NCI-H446 (cell line): Measurements from ENCODE around the gene N4BP2.

Experiments
- DNase-seq, 2 experiments: peaks; one replicate each; lab custom pipeline; 2025; lab: John Stamatoyannopoulos, UW

N4BP2 gene

DNA sequence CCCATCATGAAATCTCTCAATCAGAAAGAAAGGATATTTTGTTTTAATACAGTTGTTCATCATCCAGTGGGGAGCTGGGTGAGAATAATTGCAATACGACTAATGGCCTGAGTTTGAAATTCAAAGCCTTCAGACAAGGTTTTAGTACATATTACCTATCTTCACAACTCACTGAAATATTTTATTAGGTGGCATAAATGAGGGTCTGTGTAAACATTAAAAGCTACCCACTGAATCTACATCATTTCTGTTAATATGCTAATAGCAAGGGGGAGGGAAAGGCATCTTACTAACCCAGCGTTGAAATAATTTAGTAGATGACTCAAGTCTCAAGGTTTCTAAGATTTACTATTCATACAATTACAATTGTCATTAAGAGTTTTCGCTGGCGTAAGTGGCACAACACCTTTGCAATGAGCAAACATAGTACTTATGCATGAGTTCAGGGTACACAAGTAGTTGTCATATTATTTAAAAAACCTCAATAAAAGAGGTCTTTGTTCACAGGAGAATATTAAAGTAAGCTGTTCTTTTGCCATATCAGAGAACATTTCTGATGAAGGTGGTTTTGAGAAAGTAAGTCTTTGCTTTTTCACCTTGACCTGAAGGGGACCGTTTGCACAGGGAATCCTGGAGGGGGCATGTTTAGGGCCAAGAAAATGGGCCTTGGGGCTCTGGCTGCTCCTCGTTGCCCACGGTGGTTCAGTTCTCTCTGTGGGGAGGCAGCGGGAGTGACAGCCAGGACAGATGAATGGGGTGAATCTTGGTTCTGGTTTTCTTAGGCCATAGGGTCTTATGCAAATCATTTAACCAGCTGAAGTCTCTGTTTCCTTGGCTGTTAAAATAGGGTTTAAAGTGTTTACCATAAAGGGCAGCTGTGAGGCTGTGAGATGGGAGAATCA lies 135.7 kb downstream of the N4BP2 start:
- no peak for DNase-seq

- DNase-seq, result no peak
Observed at GRCh38 chr4:40193016-40193571, 136.4 kb downstream of the N4BP2 start.

GRCh38 chr4:40193578-40193977 lies 136.9 kb downstream of the N4BP2 start:
- DNase-seq, result no peak

DNA sequence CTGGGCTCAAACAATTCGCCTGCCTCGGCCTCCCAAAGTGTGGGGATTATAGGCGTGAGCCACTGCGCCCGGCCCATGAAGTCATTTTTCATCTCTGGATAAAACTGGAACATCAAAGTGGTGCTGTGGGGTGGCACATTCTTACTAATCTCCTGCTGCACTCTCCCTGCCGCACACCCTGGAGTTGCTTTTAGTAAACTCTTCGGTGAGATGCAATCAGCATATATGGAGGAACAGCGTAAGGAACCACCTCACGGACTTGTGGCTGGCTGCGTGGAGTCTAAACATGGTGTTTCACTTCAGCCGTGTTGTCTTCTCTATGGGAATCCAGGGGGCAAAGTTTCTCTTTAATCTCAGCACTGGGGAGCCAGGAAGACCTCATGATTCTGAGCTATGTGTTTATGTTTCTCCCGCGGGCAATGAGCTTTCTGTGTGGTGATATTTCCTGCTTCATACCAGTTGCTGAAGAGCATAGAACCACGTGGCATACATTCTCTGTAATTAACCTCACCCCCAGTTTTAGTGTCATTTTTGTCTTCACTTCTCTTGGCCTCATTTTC lies 138.0 kb downstream of the N4BP2 start:
- no peak for DNase-seq

DNA sequence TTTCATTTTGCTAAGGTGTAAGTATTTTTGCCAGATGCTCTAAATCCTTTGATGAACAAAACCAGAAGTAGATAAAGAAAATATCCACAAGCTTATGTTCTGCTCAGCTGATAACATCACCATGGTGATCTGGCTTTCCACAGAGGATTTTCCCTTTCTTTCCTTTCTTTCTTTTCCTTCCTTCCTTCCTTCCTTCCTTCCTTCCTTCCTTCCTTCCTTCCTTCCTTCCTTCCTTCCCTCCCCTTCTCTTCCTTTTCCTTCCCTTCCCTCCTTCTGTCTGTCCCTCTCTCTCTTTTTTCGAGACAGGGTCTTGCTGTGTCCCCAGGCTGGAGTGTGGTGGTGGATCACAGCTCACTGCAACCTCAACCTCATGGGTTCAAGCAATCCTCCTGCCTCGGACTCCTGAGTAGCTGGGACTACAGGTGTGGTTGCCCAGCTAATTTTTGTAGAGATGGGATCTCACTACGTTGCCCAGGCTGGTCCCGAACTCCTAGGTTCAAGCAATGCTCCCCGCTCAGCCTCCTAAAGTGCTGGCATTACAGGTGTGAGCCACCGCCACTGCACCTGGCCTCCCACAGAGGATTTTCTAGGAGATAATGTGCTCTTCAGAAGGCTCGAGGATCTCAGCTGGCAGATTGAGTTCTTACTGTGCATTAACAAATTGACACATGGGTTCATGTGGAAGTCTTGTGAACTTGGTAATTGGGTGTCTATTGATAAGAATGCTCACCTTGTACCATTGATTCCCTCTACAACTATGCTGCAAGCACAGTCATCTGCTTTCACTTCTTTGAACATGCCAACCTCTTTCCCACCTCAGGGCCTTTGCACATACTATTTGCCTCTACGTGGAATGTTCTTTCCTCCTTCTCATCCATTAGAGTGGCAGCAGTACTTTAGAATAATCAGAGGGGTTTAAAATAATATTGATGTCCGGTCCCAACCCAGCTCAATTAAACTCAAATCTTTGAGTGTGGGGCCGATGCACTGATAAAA lies 138.8 kb downstream of the N4BP2 start:
- no peak for DNase-seq

DNA sequence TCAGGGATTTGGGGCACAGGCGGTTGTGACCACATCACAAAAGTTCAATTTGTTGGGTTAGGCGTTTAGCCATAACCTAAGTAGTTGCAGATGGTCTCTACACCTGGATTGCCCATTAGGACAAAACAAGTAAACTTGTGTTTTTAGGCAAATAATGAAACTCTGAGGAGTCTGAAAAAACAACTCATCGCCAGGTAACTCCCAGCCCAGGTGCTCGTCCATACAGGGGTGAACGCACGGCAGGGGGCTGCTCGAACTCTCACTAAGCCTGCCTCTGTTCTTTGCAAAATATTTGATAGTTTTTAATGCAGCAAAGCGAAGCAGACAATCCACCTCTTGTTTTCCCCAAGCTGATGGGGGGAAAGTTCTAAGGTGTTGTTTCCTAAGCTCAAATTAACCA lies 139.6 kb downstream of the N4BP2 start:
- no peak for DNase-seq

GRCh38 chr4:40196724-40197281 lies 140.2 kb downstream of the N4BP2 start, which contains the start of gene RHOH:
Gene RHOH (plus strand): TSS chr4:40197031. CDS start chr4:40243387, 46,356 bp downstream.
- DNase-seq, result no peak

- no peak for DNase-seq
Observed at GRCh38 chr4:40197879-40198689, 141.4 kb downstream of the N4BP2 start.

GRCh38 chr4:40199179-40199670 lies 142.6 kb downstream of the N4BP2 start:
- DNase-seq, result no peak

GRCh38 chr4:40199999-40200874 lies 143.6 kb downstream of the N4BP2 start:
- no peak for DNase-seq

GRCh38 chr4:40200875-40201801 lies 144.5 kb downstream of the N4BP2 start:
- no peak for DNase-seq

- DNase-seq, result no peak
Observed at GRCh38 chr4:40201898-40202297, 145.2 kb downstream of the N4BP2 start.

GRCh38 chr4:40202474-40202873 lies 145.8 kb downstream of the N4BP2 start:
- no peak for DNase-seq

DNA sequence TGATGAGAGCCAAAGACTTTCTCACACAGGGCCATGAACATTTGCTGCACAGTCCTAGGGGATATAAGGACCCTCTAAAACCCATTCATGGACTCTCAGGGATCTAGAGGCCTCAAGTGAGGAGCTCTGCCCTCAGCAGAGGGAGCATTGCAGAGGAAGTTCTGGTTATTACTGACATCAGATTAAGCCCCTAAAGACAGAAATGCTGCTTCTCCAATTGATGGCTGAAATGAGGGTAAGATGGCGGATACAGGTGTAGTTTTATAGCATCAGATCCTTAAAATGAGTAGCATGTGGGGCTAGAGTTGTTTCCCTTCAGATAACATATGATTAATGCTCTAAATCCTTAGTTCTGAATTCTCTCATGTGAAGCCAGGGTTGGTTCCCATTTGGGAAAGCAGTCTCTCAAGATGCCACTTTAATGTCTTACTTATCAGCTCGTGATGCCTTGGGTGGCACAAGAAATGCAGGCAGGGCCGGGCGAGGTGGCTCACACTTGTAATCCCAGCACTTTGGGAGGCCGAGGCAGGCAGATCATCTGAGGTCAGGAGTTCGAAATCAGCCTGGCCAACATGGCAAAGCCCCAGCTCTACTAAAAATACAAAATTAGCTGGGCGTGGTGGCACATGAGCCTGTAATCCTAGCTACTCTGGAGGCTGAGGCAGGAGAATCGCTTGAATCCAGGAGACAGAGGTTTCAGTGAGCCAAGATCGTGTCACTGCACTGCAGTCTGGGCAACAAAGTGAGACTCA lies 148.0 kb downstream of the N4BP2 start:
- no peak for DNase-seq

DNA sequence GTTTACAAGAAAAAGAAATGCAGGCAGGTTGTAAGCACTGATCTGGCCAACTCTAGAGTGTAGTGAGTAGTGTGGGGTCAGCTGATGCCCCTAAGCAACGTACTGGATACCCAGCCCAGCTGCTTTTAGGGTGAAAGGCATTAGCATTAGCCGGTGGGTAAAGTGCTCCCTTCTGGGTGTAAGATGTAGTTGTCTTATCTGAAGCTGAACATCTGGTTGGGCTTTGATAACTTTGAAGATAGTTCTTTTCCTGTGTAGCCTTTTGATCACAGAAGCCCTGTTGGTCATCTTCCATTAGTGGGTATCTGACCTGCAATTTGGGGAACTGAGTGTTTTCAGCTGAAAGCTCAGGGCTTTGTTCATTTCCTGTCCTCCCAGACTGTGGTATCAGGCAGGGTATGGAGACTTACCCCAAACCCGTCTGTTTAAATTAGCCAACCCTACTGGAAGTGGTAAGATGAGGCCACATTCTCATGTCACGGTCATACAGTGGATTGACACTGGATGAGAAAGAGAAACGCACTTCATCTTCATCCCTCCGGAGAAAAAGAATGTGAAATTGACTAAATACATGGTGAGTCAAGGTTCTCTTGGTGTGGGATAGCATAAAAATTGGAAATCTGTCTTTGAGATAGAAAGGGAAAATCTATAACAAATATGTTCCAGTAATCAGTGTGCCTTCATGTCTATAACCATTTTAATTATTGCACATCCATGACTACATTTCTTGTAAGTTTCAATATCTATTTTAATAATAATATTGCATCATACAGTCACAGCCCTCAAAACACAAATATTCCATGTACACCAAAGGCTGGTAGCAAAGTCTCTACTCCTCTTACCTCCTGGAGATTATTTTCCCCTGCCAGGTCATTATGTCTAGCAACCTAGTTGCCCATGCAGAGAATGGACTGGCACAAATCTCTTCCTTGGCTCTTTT lies 148.9 kb downstream of the N4BP2 start:
- DNase-seq, result no peak

- no peak for DNase-seq
Observed at GRCh38 chr4:40206426-40206825, 149.8 kb downstream of the N4BP2 start.
